H54 (cell line): Measurements from ENCODE around the gene PDGFC.

ENCODE experiments used
- DNase-seq: peaks from one replicate; pipeline ENCODE4 v3.0.0; 2011; ENCODE audit warnings: low spot score, mixed read lengths; ENCODE audit not compliant: insufficient read length
- FAIRE-seq: peaks from 3 replicates; lab custom pipeline; 2011; peaks lifted over from hg19 to GRCh38; lab: Jason Lieb, UNC
- POLR2A ChIP-seq: IDR thresholded peaks from 2 replicates; pipeline ENCODE4 v1.6.1; 2011; ENCODE audit warnings: low read depth, mild to moderate bottlenecking, low read length

The PDGFC gene

DNA sequence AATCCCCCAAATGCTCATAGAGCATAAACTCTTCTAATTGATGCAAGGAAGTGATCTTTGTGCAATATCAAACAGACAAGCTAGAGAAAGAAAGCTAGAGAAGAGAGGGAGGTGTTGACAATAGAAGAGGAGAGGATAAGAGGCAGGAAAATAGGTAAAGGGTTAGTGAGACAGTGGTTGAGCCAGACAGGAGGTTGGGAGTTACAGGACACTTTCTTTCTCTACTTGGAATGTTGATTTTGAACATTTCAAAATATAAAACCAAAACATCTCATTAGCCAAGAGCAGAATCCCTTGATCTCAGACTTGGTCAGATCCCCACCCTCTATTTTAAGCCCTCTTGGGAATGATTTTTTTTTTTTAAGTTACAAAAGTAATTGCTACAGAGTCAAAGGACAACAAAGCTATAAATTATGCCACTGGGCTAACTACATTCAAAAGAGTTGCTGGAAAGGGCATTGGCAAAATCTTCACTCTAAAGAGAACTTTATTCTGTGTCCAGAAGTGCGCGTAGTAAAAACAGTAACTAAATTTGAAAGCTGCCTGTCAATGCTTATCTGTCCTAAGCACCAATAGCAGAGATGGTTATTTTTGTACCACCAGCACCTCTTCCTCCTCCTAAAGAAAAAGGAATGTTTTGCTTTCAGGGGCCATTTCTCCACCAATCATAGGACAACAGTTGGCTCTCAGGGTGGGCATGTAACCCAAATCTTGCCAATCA, 133.8 kb downstream of the PDGFC start:
- DNase-seq (no peak), FAIRE-seq (no peak)
- TF ChIP-seq POLR2A = no peak

- no peak for TF ChIP-seq POLR2A
- no peak for DNase-seq
Measured at GRCh38 chr4:156832886-156833285, 138.7 kb downstream of the PDGFC start.

DNA sequence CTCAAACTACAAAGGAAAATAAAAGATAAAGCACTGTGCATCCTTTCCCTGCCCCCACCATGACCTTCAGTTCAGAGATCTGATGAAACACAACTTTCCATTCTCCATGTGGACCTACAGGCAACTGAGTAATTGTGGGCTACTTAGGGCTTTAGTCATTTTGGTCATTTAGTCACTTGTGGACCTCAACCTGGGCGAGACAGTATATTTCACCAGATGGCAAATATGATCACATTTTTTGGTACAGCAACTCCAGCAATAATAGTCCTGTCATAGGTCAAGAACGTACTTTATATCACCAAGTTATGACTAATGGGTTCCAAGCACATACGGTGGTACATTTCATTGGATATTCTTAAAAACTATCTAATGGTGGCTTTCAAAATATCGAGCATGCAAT, 141.2 kb downstream of the PDGFC start:
- FAIRE-seq = peak; percentile 84
- no peak for TF ChIP-seq POLR2A
- peak; percentile 6 for DNase-seq

More at GRCh38 chr4:156832886-156833285, 138.7 kb downstream of the PDGFC start:
- no peak for FAIRE-seq

DNA sequence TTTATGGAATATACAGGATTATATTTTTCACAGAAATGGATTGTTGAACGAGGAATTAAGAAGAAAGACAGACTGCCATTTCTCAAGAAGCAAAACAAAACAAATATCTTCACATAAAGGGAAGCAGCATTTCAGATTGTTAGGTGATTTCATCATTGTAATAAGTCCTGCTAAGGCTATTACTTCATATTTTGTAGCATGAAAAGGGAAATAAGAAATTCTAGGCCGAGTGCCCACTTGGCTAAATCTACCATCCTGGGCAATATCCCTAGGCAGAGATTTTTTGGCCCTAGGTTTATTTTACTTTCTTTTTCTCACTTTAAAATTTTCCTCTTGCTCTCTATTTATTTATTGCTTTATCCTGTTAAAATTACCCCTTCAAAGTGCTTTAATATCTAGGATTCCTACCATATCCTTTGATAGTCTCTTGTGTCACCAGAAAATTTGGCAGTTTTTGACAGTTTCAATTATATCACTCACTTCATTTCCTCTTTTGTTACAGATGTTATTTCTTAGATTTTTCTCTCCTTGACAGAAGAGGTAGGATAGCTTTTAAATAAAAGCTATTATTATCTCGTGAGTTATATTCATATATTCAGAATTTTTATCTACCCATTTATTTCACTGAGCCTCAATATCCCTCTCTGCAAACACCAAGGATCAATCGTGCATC, 142.3 kb downstream of the PDGFC start:
- DNase-seq = no peak
- no peak for FAIRE-seq
- no peak for TF ChIP-seq POLR2A

DNA sequence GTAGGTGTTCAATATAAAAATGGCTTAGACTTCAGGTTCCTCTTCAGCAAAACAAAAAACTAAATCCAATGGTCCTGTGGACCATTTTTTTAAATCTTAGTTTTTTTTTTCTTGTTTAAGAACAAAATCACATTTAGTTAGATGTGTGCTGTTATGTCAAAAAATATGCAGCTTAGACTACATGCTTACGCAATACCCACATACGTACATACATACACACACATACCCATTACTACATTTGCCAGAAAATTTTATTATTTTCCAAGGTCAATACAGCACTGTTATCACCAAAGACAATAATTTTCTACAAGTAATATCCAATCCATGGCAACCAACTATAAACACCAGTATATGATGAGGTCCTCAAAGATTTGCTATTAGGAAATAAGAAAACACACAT, 144.1 kb downstream of the PDGFC start:
- FAIRE-seq = no peak

GRCh38 chr4:156825074-156825473, 146.5 kb downstream of the PDGFC start:
- no peak for FAIRE-seq
- no peak for DNase-seq
- TF ChIP-seq POLR2A = no peak

More for the DNA sequence above, 144.1 kb downstream of the PDGFC start:
- no peak for DNase-seq
- no peak for TF ChIP-seq POLR2A

GRCh38 chr4:156824451-156825060, 147.0 kb downstream of the PDGFC start:
- FAIRE-seq (no peak), DNase-seq (no peak)
- no peak for TF ChIP-seq POLR2A

- FAIRE-seq = no peak
Measured at GRCh38 chr4:156820931-156821330, 150.7 kb downstream of the PDGFC start.

GRCh38 chr4:156816360-156816755, 155.2 kb downstream of the PDGFC start:
- no peak for TF ChIP-seq POLR2A
- no peak for FAIRE-seq
- no peak for DNase-seq

More at GRCh38 chr4:156820931-156821330, 150.7 kb downstream of the PDGFC start:
- TF ChIP-seq POLR2A = no peak
- no peak for DNase-seq

DNA sequence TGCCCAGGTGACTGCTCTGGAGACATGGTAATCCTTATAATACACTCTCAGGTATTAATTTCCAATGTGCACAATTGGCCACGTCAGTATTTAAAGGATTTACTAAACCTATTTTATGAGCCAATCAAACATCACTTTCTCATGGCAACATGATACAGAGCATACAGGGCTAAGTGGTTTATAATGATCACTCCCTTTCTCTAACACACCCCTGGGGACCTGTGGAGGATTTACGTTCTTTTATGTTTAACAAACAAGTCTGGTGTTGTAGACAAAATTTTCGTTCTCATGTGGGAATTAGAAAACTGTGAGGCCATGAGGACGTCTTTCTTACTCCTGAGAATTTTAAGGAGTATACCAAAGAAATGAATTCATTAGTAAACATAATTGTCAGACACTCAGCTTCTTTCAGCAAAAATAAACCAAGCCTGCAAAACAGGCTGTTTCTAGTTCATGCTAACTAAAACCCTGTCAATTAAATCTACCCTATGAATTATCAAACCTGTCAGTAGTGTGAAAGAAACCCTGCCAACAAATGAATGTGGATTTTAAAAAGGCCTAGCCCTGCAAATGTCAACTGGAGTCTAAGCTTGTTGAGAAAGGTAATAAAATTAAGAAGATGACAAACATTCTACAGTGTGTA, 155.8 kb downstream of the PDGFC start:
- FAIRE-seq (no peak), DNase-seq (no peak)
- no peak for TF ChIP-seq POLR2A

GRCh38 chr4:156811963-156812362, 159.6 kb downstream of the PDGFC start:
- DNase-seq = no peak
- FAIRE-seq = no peak
- no peak for TF ChIP-seq POLR2A

DNA sequence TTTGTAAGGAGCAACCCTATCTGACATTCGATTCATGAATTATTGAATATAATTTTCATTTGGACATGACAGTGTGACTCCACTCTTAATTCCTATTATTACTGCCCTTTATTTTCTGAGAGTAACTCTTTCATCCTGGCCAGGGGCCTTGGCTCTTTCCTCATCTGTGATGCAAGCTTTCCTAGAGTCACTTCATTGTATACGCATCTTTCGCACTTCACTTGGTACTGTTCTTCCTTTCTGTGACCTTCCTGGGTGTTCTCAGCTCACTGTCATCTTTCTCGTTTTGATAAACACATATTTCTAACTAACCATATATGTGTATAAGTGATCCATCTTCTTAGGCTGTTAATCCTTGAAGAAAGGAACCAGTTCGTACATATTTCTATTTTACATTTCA, 160.3 kb downstream of the PDGFC start:
- DNase-seq (no peak), FAIRE-seq (no peak)
- TF ChIP-seq POLR2A = no peak

GRCh38 chr4:156805696-156806095, 165.9 kb downstream of the PDGFC start:
- no peak for FAIRE-seq
- TF ChIP-seq POLR2A = no peak
- DNase-seq = no peak

GRCh38 chr4:156803056-156803455, 168.5 kb downstream of the PDGFC start:
- no peak for DNase-seq
- TF ChIP-seq POLR2A = no peak
- FAIRE-seq = no peak
